ENCODE data around the gene SEC61A1. TPM values are rescaled to one million over a fixed set of nuclear protein-coding genes. Genes with fewer than 3 reads are reported as not detected.

Gene SEC61A1
- total RNA-seq, 1 experiment from 2014 or later: 246 TPM

- H3K4me1 ChIP-seq (ENCODE audit: control insufficient read depth, insufficient read depth, low read length): peaks cover 6% of the 10 kb centered on the region; the same call in 1 of the 2 replicates
- no peak for TF ChIP-seq CTCF (IDR thresholded peaks at IDR 0.05)
- no peak for TF ChIP-seq REST (IDR thresholded peaks at IDR 0.05; ENCODE audit: insufficient read depth in 1 of 2, low read depth in 2 of 2, low read length in 1 of 2)
- no peak for TF ChIP-seq TCF7L2 (IDR thresholded peaks at IDR 0.05; ENCODE audit: low read depth, low read length)
- TF ChIP-seq POLR2AphosphoS5 (IDR thresholded peaks at IDR 0.05; ENCODE audit: low read depth, low read length): no peak
- TF ChIP-seq SIN3A (IDR thresholded peaks at IDR 0.05; ENCODE audit: borderline replicate concordance, insufficient read depth, low read depth, low read length): no peak
- CTCF ChIA-PET: no interaction called here
- H3K27ac ChIP-seq (ENCODE audit: low read length): no peak overlapping the region
- no peaks in the 10 kb centered on the region for H3K27me3 ChIP-seq (ENCODE audit: control insufficient read depth, insufficient read depth, low read length)
- in situ Hi-C loops (cut with HindIII; ENCODE audit: low pct_unique_long_range_greater_than_20kb, low sequenced_read_pairs): no loop called here
- H3K36me3 ChIP-seq (ENCODE audit: control insufficient read depth, insufficient read depth, low read length): peaks cover 36% of the 10 kb centered on the region
- POLR2A ChIA-PET: interaction anchor here (0.7 kb wide), 1 partner anchor 981 kb away, joined by 3 read pairs; no protein-coding TSS in a partner anchor
- intact Hi-C loops (cut with micrococcal nuclease; ENCODE audit: unreplicated experiment): no loop called here
- DNase-seq (ENCODE audit: low read depth, low spot score): no peak
- no peak overlapping the region for H3K4me3 ChIP-seq (ENCODE audit: low read depth in 2 of 2, low read length in 2 of 2)
- no peak for ATAC-seq
- H3K9me3 ChIP-seq (ENCODE audit: control insufficient read depth, insufficient read depth, low read depth, low read length): no peaks in the 10 kb centered on the region
- BruUV-seq (replicated peaks): no TSS peak
These were observed 19.7 kb downstream of the SEC61A1 start for GRCh38 chr3:128071771-128072453.

GRCh38 chr3:128072454-128073184 is 20.4 kb downstream of the SEC61A1 start:
- TF ChIP-seq POLR2AphosphoS5 (IDR thresholded peaks at IDR 0.05; ENCODE audit: low read depth, low read length) (no peak), REST (IDR thresholded peaks at IDR 0.05; ENCODE audit: insufficient read depth in 1 of 2, low read depth in 2 of 2, low read length in 1 of 2) (no peak), SIN3A (IDR thresholded peaks at IDR 0.05; ENCODE audit: borderline replicate concordance, insufficient read depth, low read depth, low read length) (no peak), CTCF (IDR thresholded peaks at IDR 0.05) (no peak), TCF7L2 (IDR thresholded peaks at IDR 0.05; ENCODE audit: low read depth, low read length) (no peak)
- CTCF ChIA-PET: no interaction called here
- no peaks in the 10 kb centered on the region for H3K27me3 ChIP-seq (ENCODE audit: control insufficient read depth, insufficient read depth, low read length)
- ATAC-seq (no peak), DNase-seq (ENCODE audit: low read depth, low spot score) (no peak)
- H3K4me1 ChIP-seq (ENCODE audit: control insufficient read depth, insufficient read depth, low read length): peaks cover 6% of the 10 kb centered on the region; the same call in 1 of the 2 replicates
- BruUV-seq (replicated peaks): no TSS peak
- no peaks in the 10 kb centered on the region for H3K9me3 ChIP-seq (ENCODE audit: control insufficient read depth, insufficient read depth, low read depth, low read length)
- peaks cover 30% of the 10 kb centered on the region for H3K36me3 ChIP-seq (ENCODE audit: control insufficient read depth, insufficient read depth, low read length)
- intact Hi-C loops (cut with micrococcal nuclease; ENCODE audit: unreplicated experiment) (no loop called here), in situ Hi-C loops (cut with HindIII; ENCODE audit: low pct_unique_long_range_greater_than_20kb, low sequenced_read_pairs) (no loop called here)
- POLR2A ChIA-PET: no interaction called here
- no peak overlapping the region for H3K27ac ChIP-seq (ENCODE audit: low read length)
- H3K4me3 ChIP-seq (ENCODE audit: low read depth in 2 of 2, low read length in 2 of 2): no peak overlapping the region
